ENCODE results near the gene PACS1.

Gene PACS1

DNA sequence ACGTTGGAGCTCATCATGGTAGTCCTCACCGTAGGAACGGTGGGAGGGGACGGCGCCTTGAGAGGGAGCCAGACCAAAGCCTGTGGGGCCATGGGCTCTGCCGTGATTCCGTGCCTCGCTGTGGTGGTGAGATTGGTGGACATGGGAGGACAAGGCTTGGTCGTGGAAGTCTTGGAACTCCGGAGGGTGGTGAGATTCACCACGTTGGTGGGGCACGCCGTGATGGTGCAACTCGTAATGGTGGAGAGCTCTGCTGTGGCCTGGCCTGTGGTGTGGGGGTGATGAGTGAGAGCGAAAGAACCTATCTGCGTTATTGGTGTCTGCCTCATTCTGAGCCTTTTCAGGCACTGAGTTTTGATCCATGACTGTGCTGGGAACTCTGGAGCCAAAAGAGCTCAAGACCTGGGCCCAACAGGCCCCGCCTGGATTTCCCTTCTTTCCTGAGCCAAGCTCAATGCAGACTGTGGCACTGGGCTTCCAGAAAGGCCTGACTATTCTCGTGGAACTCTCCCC lies 44.0 kb upstream of the PACS1 start, which contains the start of gene CATSPER1:
Gene CATSPER1 (minus strand): TSS at position 463 of the 513 bp plus-strand sequence. CDS start 100 bp downstream, at position 363.
- Histone ChIP-seq H3K4me2 (ENCODE audit: low read length) (no peak within 1 kb of the TSS), H3K4me3 (ENCODE audit: low read length) (no peak within 1 kb of the TSS), H3K27me3 (ENCODE audit: control insufficient read depth, low read length) (peaks cover 10% of the 10 kb centered on the region; the same call in 1 of the 2 replicates), H3K9me3 (ENCODE audit: control insufficient read depth, insufficient read depth, low read length) (no peaks in the 10 kb centered on the region), H3K9me2 (replicated peaks; ENCODE audit: control insufficient read depth, low read length) (no peaks in the 10 kb centered on the region), H3F3A (ENCODE audit: control insufficient read depth, insufficient read depth) (no peaks in the 10 kb centered on the region), H3K27ac (ENCODE audit: low read depth, low read length) (no peak within 1 kb of the TSS), H3K79me2 (ENCODE audit: control insufficient read depth, low read length) (no peaks in the 10 kb centered on the region), H3K36me3 (ENCODE audit: control insufficient read depth, low read length) (no peaks in the 10 kb centered on the region), H3K4me1 (ENCODE audit: control insufficient read depth, low read length) (peaks cover 5% of the 10 kb centered on the region; the same call in 1 of the 2 replicates), H4K20me1 (ENCODE audit: control insufficient read depth, insufficient read depth, low read depth, low read length) (no peaks in the 10 kb centered on the region)
- no peak for TF ChIP-seq EZH2phosphoT487 (IDR thresholded peaks at IDR 0.05; ENCODE audit: borderline replicate concordance, low read length)
- TF ChIP-seq, protein P1, sequence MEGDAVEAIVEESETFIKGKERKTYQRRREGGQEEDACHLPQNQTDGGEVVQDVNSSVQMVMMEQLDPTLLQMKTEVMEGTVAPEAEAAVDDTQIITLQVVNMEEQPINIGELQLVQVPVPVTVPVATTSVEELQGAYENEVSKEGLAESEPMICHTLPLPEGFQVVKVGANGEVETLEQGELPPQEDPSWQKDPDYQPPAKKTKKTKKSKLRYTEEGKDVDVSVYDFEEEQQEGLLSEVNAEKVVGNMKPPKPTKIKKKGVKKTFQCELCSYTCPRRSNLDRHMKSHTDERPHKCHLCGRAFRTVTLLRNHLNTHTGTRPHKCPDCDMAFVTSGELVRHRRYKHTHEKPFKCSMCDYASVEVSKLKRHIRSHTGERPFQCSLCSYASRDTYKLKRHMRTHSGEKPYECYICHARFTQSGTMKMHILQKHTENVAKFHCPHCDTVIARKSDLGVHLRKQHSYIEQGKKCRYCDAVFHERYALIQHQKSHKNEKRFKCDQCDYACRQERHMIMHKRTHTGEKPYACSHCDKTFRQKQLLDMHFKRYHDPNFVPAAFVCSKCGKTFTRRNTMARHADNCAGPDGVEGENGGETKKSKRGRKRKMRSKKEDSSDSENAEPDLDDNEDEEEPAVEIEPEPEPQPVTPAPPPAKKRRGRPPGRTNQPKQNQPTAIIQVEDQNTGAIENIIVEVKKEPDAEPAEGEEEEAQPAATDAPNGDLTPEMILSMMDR (IDR thresholded peaks at IDR 0.05; ENCODE audit: low read depth, low read length, poor library complexity, severe bottlenecking): no peak

DNA sequence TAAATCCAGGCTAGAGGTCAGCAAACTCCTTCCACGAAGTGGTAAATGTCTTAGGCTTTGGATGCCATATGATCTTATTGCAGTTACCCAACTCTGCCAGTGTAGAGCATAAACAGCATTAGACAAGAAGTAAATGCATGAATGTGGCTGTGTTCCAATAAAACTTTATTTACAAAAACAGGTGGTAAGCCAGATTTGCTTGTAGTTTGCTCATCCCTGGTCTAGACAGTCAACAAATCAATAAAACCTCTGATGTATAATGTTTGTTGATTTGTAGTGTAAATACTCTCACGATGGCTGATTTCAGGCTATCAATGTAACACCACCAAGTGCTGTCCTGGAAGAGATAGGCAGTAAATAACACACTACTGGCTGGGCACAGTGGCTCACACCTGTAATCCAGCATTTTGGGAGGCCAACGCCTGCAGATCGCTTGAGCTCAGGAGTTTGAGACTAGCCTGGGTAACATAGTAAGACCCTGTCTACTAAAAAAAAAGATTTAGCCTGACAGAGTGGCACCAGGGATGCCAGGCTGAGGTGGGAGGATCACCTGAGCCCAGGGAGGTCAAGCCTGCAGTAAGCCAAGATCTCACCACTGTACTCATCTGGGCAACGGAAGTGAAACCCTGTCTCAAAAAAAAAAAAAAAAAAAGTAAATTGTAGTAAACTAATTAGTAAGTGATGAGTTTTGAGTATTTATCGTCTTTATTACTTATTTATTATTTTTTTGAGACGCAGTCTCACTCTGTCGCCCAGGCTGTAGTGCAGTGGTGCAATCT lies 36.9 kb upstream of the PACS1 start:
- H3K79me2 ChIP-seq (ENCODE audit: control insufficient read depth, low read length): no peaks in the 10 kb centered on the region
- no peaks in the 10 kb centered on the region for H3K9me2 ChIP-seq (replicated peaks; ENCODE audit: control insufficient read depth, low read length)
- no peak overlapping the region for H3K27ac ChIP-seq (ENCODE audit: low read depth, low read length)
- H3K4me3 ChIP-seq (ENCODE audit: low read length): no peak overlapping the region
- H3K4me1 ChIP-seq (ENCODE audit: control insufficient read depth, low read length): no peaks in the 10 kb centered on the region
- H3K9me3 ChIP-seq (ENCODE audit: control insufficient read depth, insufficient read depth, low read length): no peaks in the 10 kb centered on the region
- TF ChIP-seq EZH2phosphoT487 (IDR thresholded peaks at IDR 0.05; ENCODE audit: borderline replicate concordance, low read length): no peak
- TF ChIP-seq, protein P1 (IDR thresholded peaks at IDR 0.05; ENCODE audit: low read depth, low read length, poor library complexity, severe bottlenecking): no peak
- no peaks in the 10 kb centered on the region for H3F3A ChIP-seq (ENCODE audit: control insufficient read depth, insufficient read depth)
- H3K27me3 ChIP-seq (ENCODE audit: control insufficient read depth, low read length): peaks cover 6% of the 10 kb centered on the region; the same call in 1 of the 2 replicates
- H3K4me2 ChIP-seq (ENCODE audit: low read length): no peak overlapping the region
- H3K36me3 ChIP-seq (ENCODE audit: control insufficient read depth, low read length): no peaks in the 10 kb centered on the region
- no peaks in the 10 kb centered on the region for H4K20me1 ChIP-seq (ENCODE audit: control insufficient read depth, insufficient read depth, low read depth, low read length)

DNA sequence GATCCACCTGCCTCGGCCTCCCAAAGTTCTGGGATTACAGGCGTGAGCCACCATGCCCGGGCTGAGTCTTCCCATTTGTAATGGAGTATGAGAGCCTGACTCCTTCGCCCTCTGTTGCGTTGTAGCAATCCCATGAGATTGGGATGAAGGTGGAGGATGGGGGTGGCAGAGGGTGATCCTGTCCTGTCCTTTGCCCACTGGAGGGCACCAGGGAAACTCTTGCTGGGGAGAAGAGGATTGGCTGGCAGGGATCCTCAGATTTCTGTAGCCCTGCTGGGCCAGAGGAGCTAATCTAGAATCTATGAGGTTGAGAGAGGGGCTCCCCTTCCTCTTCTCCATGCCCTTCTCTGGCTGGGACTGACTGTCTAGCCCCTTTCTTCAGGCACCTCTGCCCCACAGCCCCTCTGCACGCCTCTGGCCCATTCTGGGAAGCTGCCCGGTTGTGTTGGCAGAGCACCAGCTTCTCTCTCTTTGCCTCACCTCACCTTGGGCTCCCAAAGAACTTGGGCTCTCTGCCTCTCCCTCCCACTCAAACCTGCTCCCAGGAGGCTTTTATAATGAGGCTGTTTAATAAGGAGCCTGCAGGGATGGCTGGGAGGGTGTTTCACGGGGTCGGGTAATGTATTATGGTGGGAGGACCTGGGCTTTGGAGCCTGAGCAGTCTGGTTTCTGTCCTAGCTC lies 34.3 kb upstream of the PACS1 start:
- Histone ChIP-seq H3K9me2 (replicated peaks; ENCODE audit: control insufficient read depth, low read length) (no peaks in the 10 kb centered on the region), H3K36me3 (ENCODE audit: control insufficient read depth, low read length) (no peaks in the 10 kb centered on the region), H3K27me3 (ENCODE audit: control insufficient read depth, low read length) (0 out of 2 replicates have a peak, but pooled peaks cover 3% of the 10 kb centered on the region), H3K4me1 (ENCODE audit: control insufficient read depth, low read length) (no peaks in the 10 kb centered on the region), H3K79me2 (ENCODE audit: control insufficient read depth, low read length) (no peaks in the 10 kb centered on the region), H4K20me1 (ENCODE audit: control insufficient read depth, insufficient read depth, low read depth, low read length) (no peaks in the 10 kb centered on the region), H3K4me2 (ENCODE audit: low read length) (no peak overlapping the region), H3F3A (ENCODE audit: control insufficient read depth, insufficient read depth) (no peaks in the 10 kb centered on the region), H3K4me3 (ENCODE audit: low read length) (no peak overlapping the region), H3K9me3 (ENCODE audit: control insufficient read depth, insufficient read depth, low read length) (no peaks in the 10 kb centered on the region), H3K27ac (ENCODE audit: low read depth, low read length) (no peak overlapping the region)
- TF ChIP-seq EZH2phosphoT487 (IDR thresholded peaks at IDR 0.05; ENCODE audit: borderline replicate concordance, low read length): no peak
- TF ChIP-seq, protein P1 (IDR thresholded peaks at IDR 0.05; ENCODE audit: low read depth, low read length, poor library complexity, severe bottlenecking): no peak
